SK-N-SH (cell line): ENCODE results near the gene PSMC5.

Experiments
- EZH2phosphoT487 ChIP-seq: fragments of 200-600 bp; sonication (generic); IDR thresholded peaks from 2 replicates; pipeline ENCODE4 v1.6.1; 2017; ENCODE audit warnings: low read depth, mixed run types, mild to moderate bottlenecking, antibody characterized with exemption, moderate library complexity, borderline replicate concordance
- POLR2AphosphoS5 ChIP-seq: IDR thresholded peaks from 2 replicates; pipeline ENCODE4 v1.6.1; 2012; ENCODE audit warnings: low read depth, low read length
- TF ChIP-seq, protein P1 (sequence below): IDR thresholded peaks from 2 replicates; pipeline ENCODE4 v1.6.1; 2012; ENCODE audit warnings: mild to moderate bottlenecking, low read depth, low read length, moderate library complexity

DNA sequence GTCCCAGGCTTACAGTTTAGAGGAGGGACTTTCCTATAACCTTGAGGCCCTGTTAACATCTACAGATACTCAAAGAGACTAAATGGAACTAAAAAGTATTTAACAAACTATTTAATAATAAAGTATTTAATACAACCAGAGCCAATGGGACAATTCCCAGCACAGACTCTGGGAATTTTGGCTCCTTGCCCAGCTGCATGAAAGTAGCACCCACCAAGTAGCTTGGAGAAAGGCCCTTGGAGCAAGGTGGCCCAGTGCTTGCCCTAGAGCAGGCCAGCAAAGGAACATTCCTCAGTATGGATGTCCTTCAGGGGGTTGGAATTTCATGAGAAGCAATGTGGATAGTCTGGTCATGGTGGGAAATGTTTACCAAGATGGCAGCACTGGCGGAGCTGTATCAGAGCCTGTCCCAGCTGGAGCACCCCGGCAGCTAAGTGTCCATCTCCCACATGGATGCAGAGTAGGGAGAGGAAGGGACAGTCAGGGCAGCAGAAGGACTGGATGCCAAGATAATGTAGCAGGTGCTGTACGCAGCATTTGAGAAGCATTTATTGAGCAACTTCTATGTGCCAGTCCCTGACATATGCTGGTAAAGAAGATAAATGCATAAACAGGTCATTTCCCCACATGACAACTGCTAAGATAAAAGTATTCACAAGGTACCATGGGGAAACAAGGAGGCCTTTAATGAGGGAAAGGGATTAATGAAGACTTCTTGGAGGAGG, 20.5 kb downstream of the PSMC5 start:
- TF ChIP-seq POLR2AphosphoS5 (no peak), EZH2phosphoT487 (no peak)
- TF ChIP-seq, protein P1, sequence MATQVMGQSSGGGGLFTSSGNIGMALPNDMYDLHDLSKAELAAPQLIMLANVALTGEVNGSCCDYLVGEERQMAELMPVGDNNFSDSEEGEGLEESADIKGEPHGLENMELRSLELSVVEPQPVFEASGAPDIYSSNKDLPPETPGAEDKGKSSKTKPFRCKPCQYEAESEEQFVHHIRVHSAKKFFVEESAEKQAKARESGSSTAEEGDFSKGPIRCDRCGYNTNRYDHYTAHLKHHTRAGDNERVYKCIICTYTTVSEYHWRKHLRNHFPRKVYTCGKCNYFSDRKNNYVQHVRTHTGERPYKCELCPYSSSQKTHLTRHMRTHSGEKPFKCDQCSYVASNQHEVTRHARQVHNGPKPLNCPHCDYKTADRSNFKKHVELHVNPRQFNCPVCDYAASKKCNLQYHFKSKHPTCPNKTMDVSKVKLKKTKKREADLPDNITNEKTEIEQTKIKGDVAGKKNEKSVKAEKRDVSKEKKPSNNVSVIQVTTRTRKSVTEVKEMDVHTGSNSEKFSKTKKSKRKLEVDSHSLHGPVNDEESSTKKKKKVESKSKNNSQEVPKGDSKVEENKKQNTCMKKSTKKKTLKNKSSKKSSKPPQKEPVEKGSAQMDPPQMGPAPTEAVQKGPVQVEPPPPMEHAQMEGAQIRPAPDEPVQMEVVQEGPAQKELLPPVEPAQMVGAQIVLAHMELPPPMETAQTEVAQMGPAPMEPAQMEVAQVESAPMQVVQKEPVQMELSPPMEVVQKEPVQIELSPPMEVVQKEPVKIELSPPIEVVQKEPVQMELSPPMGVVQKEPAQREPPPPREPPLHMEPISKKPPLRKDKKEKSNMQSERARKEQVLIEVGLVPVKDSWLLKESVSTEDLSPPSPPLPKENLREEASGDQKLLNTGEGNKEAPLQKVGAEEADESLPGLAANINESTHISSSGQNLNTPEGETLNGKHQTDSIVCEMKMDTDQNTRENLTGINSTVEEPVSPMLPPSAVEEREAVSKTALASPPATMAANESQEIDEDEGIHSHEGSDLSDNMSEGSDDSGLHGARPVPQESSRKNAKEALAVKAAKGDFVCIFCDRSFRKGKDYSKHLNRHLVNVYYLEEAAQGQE, result no peak
